K562 (cell line): Measurements from ENCODE around the gene KLHL18. TPM values are rescaled to one million over a fixed set of nuclear protein-coding genes. Genes with fewer than 3 reads are reported as not detected.

ENCODE experiments used
- ARNT ChIP-seq, 2 experiments: fragments of 450-650 bp; IDR thresholded peaks; 2 replicates each; pipeline ENCODE4 v1.6.1; 2016; ENCODE audit warnings: mild to moderate bottlenecking in 1 of 2
- CCNT2 ChIP-seq: IDR thresholded peaks from 2 replicates; pipeline ENCODE4 v1.6.1; 2011; ENCODE audit warnings: borderline replicate concordance, low read depth, mild to moderate bottlenecking, moderate library complexity, mixed read lengths, low read length; ENCODE audit not compliant: insufficient read length; ENCODE audit errors: extremely low read depth
- CGGBP1 ChIP-seq: fragments of 250-450 bp; sonication (Bioruptor Pico); IDR thresholded peaks from 2 replicates; pipeline ENCODE4 v1.9.0; 2021; ENCODE audit warnings: mild to moderate bottlenecking
- COPS2 ChIP-seq: fragments of 450-650 bp; conservative IDR thresholded peaks from 2 replicates; pipeline ENCODE4 v1.6.1; 2016; ENCODE audit warnings: mild to moderate bottlenecking, moderate library complexity
- E2F6 ChIP-seq, 2 experiments: IDR thresholded peaks; 2 replicates each; pipeline ENCODE4 v1.6.1; 2011; ENCODE audit warnings: borderline replicate concordance in 1 of 2, control low read depth in 1 of 2, low read depth in 1 of 2, low read length in 1 of 2, mild to moderate bottlenecking in 1 of 2, mixed read lengths in 1 of 2, moderate library complexity in 1 of 2; ENCODE audit not compliant: insufficient read depth in 1 of 2, insufficient read length in 1 of 2, poor library complexity in 1 of 2, severe bottlenecking in 1 of 2; ENCODE audit errors: extremely low read depth in 1 of 2
- HES1 ChIP-seq: fragments of 450-650 bp; IDR thresholded peaks from 2 replicates; pipeline ENCODE4 v1.6.1; 2016; ENCODE audit warnings: low read depth, mild to moderate bottlenecking, moderate library complexity
- MBD1 ChIP-seq: fragments of 250-450 bp; sonication (Bioruptor Pico); IDR thresholded peaks from 2 replicates; pipeline ENCODE4 v1.8.0; 2022; ENCODE audit warnings: inconsistent platforms
- MBD2 ChIP-seq: sonication (generic); IDR thresholded peaks from 2 replicates; pipeline ENCODE4 v1.6.1; 2016; ENCODE audit warnings: low read depth, borderline replicate concordance
- NKRF ChIP-seq: fragments of 450-650 bp; IDR thresholded peaks from 2 replicates; pipeline ENCODE4 v1.6.1; 2016; ENCODE audit warnings: borderline replicate concordance
- NR3C1 ChIP-seq: sonication (generic); formaldehyde crosslinking; IDR thresholded peaks from 2 replicates; pipeline ENCODE4 v1.8.1; 2022; ENCODE audit warnings: missing genetic modification reagents
- POLR3A ChIP-seq: IDR thresholded peaks from 2 replicates; pipeline ENCODE4 v1.6.1; 2011; ENCODE audit warnings: borderline replicate concordance, mild to moderate bottlenecking, moderate library complexity; ENCODE audit not compliant: insufficient read length, insufficient read depth; ENCODE audit errors: extremely low read depth
- SMARCC2 ChIP-seq: fragments of 450-650 bp; IDR thresholded peaks from 2 replicates; pipeline ENCODE4 v1.6.1; 2017; ENCODE audit warnings: antibody characterized with exemption, moderate library complexity, mild to moderate bottlenecking, low read depth
- ZFP91 ChIP-seq: sonication (generic); formaldehyde crosslinking; IDR thresholded peaks from 2 replicates; pipeline ENCODE4 v1.8.0; 2022; ENCODE audit warnings: mild to moderate bottlenecking, missing genetic modification reagents
- ZFPM2 ChIP-seq: fragments of 250-450 bp; sonication (Bioruptor Pico); IDR thresholded peaks from 2 replicates; pipeline ENCODE4 v1.5.1; 2022; ENCODE audit warnings: mild to moderate bottlenecking
- ZNF184 ChIP-seq: sonication (generic); formaldehyde crosslinking; IDR thresholded peaks from 2 replicates; pipeline ENCODE4 v1.5.0; 2020; ENCODE audit warnings: missing genetic modification reagents
- ZNF224 ChIP-seq: sonication (generic); formaldehyde crosslinking; IDR thresholded peaks from 2 replicates; pipeline ENCODE4 v1.8.0; 2022; ENCODE audit warnings: mild to moderate bottlenecking, missing genetic modification reagents
- ZNF277 ChIP-seq: fragments of 250-450 bp; sonication (Bioruptor Pico); IDR thresholded peaks from 2 replicates; pipeline ENCODE4 v1.8.0; 2022; ENCODE audit warnings: inconsistent platforms, mild to moderate bottlenecking, moderate library complexity, borderline replicate concordance
- polyA plus RNA-seq, 8 experiments: library from polyadenylated mRNA; depleted of rRNA in 4 of 8; stranded (reverse) in 5 of 8; unstranded in 3 of 8; fragments of >200 nt; fragmentation: Nextera tagmentation in 2 of 8; fragmentation: Illumina TruSeq in 1 of 8; extraction: Ambion mirVana in 2 of 8; extraction: Trizol in 1 of 8; gene quantifications; 2 replicates each; pipeline versions ENCODE4 v1.2.1 to v1.2.3, GENCODE V29; 2011 to 2014; ENCODE audit warnings: inconsistent platforms in 1 of 8, missing spikeins in 1 of 8
- total RNA-seq, 7 experiments: library from RNA; depleted of rRNA in 6 of 7; stranded (reverse); fragments of >200 nt in 6 of 7; fragmentation: Illumina TruSeq in 2 of 7; extraction: Trizol in 2 of 7; gene quantifications; 2 replicates each; pipeline versions ENCODE4 v1.2.1 to v1.2.3, GENCODE V29; 2011 to 2021; ENCODE audit warnings: low replicate concordance in 1 of 7

The KLHL18 gene
- total and polyA plus RNA-seq, 9 of the 15 experiments (the other 6 are each of a cell fraction or from before 2014, with no cell fraction given), result 26.7 to 97.5 (median 48.7) TPM

GRCh38 chr3:47266709-47267489 is 15.8 kb upstream of the KLHL18 start (continued):
- TF ChIP-seq SMARCC2 (peak; percentile 78), ZFP91 (no peak), NR3C1 (CRISPR knock-in tag) (no peak), MBD1 (CRISPR knock-in tag) (no peak), NKRF (no peak), E2F6 (IDR thresholded peaks at IDR 0.05; ENCODE audit: borderline replicate concordance in 1 of 2, extremely low read depth in 1 of 2, insufficient read depth in 1 of 2, insufficient read length in 1 of 2, low read depth in 1 of 2, low read length in 1 of 2, poor library complexity in 1 of 2, severe bottlenecking in 1 of 2) (peak in 1 of 2 experiments; percentile 60), ZNF277 (no peak), ZNF224 (CRISPR knock-in tag) (no peak), POLR3A (no peak), HES1 (peak; percentile 49; the same call in 1 of the 2 replicates), MBD2 (no peak), ZFPM2 (no peak), COPS2 (no peak), ARNT (IDR thresholded peaks at IDR 0.05) (no peak), CGGBP1 (CRISPR knock-in tag) (no peak), ZNF184 (CRISPR knock-in tag) (no peak), CCNT2 (no peak)
